Muscle of leg (tissue), 11 donors: Measurements from ENCODE around the gene CDH13. TPM values are rescaled to one million over a fixed set of nuclear protein-coding genes. Genes with fewer than 3 reads are reported as not detected.

ENCODE experiments used
- DNase-seq: peaks from one replicate; pipeline ENCODE4 v3.0.0; 2013
- H3K27ac ChIP-seq: one replicate; pipeline ENCODE4 v1.5.1; 2013; ENCODE audit warnings: mild to moderate bottlenecking, low read length, control low read depth
- H3K27me3 ChIP-seq: one replicate; pipeline ENCODE4 v1.6.1; 2013; ENCODE audit warnings: low read length; ENCODE audit not compliant: control insufficient read depth, insufficient read depth
- H3K36me3 ChIP-seq: one replicate; pipeline ENCODE4 v1.6.1; 2013; ENCODE audit warnings: low read length; ENCODE audit not compliant: control insufficient read depth, insufficient read depth
- H3K4me1 ChIP-seq: one replicate; pipeline ENCODE4 v1.6.1; 2013; ENCODE audit warnings: low read length; ENCODE audit not compliant: control insufficient read depth, insufficient read depth
- H3K4me3 ChIP-seq: one replicate; pipeline ENCODE4 v1.5.1; 2013; ENCODE audit warnings: low read length, control low read depth
- H3K9me3 ChIP-seq: replicated peaks from 2 replicates; pipeline ENCODE4 v1.6.1; 2013; ENCODE audit warnings: low read depth, low read length; ENCODE audit not compliant: control insufficient read depth
- WGBS: methylation state at CpG from one replicate; pipeline ENCODE4 v1.1.5; 2013; ENCODE audit warnings: missing lambda C conversion rate; ENCODE audit not compliant: insufficient coverage; 5-methylcytosine and 5-hydroxymethylcytosine counted together
- polyA plus RNA-seq, 8 donors: library from polyadenylated mRNA; unstranded; fragments of 120-200 nt; gene quantifications; one replicate each; pipeline versions ENCODE4 v1.2.1 to v1.2.3, GENCODE V29; 2013; ENCODE audit warnings: inconsistent platforms in 1 of 8, low replicate concordance in 1 of 8; ENCODE audit not compliant: insufficient read length in 8 of 8, insufficient read depth in 1 of 8
- total RNA-seq: library from RNA; stranded (reverse); fragments of 120-200 nt; gene quantifications from one replicate; pipeline ENCODE4 v1.2.4, GENCODE V29; 2013

CDH13 gene
- total and polyA plus RNA-seq, 9 donors, result 30.5 to 55.7 (median 47.9) TPM

DNA sequence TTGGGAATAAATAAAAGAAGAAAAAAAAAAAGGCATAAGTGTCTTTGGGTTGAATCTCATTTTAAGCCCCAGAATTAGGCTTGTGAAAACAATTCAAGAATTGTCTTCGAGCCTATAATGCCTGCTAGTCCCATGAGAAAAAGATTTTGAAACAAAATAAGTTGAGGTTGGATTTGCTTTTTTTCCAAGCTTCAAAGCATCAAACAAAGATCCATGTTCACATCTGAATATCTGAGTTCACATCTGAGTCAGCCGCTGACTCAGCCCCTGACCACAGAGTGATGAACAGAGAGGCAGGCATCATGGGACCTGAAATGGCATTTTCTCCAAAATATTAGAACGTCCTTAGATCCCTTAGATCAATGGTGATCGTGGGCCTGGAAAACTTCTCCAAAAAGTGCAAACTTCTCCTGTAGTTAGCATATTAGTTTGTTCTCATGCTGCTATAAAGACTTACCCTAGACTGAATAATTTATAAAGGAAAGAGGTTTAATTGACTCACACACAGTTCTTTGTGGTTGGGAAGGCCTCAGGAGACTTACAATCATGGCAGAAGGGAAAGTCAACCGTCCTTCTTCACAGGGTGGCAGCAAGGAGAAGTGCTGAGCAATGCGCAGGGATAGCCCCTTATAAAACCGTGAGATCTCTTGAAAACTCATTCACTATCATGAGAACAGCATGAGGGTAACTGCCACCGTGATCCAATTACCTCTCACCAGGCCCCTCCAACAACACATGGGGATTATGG is 886.4 kb downstream of the CDH13 start:
- no peaks in the 10 kb centered on the region for H3K27me3 ChIP-seq
- H3K4me1 ChIP-seq, result no peaks in the 10 kb centered on the region
- no peak for DNase-seq
- H3K27ac ChIP-seq, result no peak overlapping the region
- H3K4me3 ChIP-seq, result no peak overlapping the region
- peaks cover 6% of the 10 kb centered on the region for H3K9me3 ChIP-seq
- 100% methylated on average over 1 of the region's 8 CpGs for WGBS
- no peaks in the 10 kb centered on the region for H3K36me3 ChIP-seq

DNA sequence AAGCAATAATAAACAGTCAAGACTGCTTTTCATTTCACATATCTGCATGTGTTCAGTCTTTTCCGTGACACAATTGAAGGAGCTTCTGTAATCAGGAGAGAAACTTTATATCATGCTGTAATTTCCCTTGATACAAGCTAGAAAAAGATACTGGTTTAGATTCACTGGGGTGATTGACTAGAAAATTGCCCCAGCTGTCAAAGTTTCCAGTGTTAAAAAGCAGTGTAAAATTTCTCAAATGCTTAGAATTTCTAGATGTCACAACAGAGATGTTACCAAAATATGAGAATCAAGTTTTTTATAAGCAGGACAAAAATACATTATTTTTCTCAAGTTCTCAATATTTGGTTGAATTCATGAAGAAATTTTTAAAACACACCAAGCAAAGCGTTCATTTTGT is 888.6 kb downstream of the CDH13 start:
- Histone ChIP-seq H3K27ac (no peak overlapping the region), H3K9me3 (peaks cover 6% of the 10 kb centered on the region), H3K27me3 (no peaks in the 10 kb centered on the region), H3K36me3 (no peaks in the 10 kb centered on the region), H3K4me3 (no peak overlapping the region), H3K4me1 (no peaks in the 10 kb centered on the region)
- WGBS, result no CpG with 5 or more reads among the region's 2 CpGs
- peak; percentile 1 for DNase-seq

GRCh38 chr16:83516931-83517330 is 890.2 kb downstream of the CDH13 start:
- no peaks in the 10 kb centered on the region for H3K27me3 ChIP-seq

GRCh38 chr16:83517398-83517797 is 890.6 kb downstream of the CDH13 start:
- H3K9me3 ChIP-seq, result peaks cover 6% of the 10 kb centered on the region
- no peak overlapping the region for H3K4me3 ChIP-seq
- 60% methylated on average over 2 of the region's 2 CpGs for WGBS
- H3K36me3 ChIP-seq, result no peaks in the 10 kb centered on the region
- no peak overlapping the region for H3K27ac ChIP-seq
- DNase-seq, result no peak
- H3K4me1 ChIP-seq, result no peaks in the 10 kb centered on the region
- no peaks in the 10 kb centered on the region for H3K27me3 ChIP-seq

More at GRCh38 chr16:83516931-83517330, 890.2 kb downstream of the CDH13 start:
- no peaks in the 10 kb centered on the region for H3K4me1 ChIP-seq
- H3K36me3 ChIP-seq, result no peaks in the 10 kb centered on the region
- H3K27ac ChIP-seq, result no peak overlapping the region
- no peak overlapping the region for H3K4me3 ChIP-seq
- WGBS, result 67% methylated on average over 2 of the region's 2 CpGs
- H3K9me3 ChIP-seq, result peaks cover 6% of the 10 kb centered on the region
- no peak for DNase-seq

GRCh38 chr16:83520596-83520995 is 893.8 kb downstream of the CDH13 start:
- H3K4me3 ChIP-seq, result no peak overlapping the region
- peak; percentile 63 for DNase-seq
- no peaks in the 10 kb centered on the region for H3K36me3 ChIP-seq
- WGBS, result 48% methylated on average over 4 of the region's 5 CpGs
- H3K9me3 ChIP-seq, result peaks cover 6% of the 10 kb centered on the region
- H3K27me3 ChIP-seq, result no peaks in the 10 kb centered on the region
- H3K4me1 ChIP-seq, result no peaks in the 10 kb centered on the region
- H3K27ac ChIP-seq, result no peak overlapping the region

DNA sequence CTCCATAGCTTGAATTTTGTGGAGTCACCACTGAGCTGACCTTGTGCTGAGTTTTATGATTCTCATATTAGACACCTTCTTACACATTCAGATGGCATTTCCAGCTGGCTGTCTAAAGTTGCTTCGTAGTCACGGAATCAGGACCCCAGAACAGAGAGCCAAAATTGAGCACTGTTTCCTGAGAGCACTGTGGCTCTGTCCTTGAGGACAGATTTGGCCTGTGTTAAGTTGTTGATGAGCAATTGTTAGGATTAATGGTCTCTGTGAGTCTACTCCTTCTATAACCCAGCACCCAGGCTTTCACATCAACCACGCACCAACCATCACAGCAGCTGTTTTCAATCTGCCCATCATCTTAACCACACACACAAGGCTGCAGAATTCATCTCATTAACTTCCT is 903.5 kb downstream of the CDH13 start:
- Histone ChIP-seq H3K27ac (no peak overlapping the region), H3K27me3 (no peaks in the 10 kb centered on the region), H3K4me1 (no peaks in the 10 kb centered on the region), H3K9me3 (no peaks in the 10 kb centered on the region), H3K36me3 (no peaks in the 10 kb centered on the region), H3K4me3 (no peak overlapping the region)
- no peak for DNase-seq
- no CpG with 5 or more reads among the region's 3 CpGs for WGBS

GRCh38 chr16:83532634-83533033 is 905.9 kb downstream of the CDH13 start:
- H3K4me3 ChIP-seq, result no peak overlapping the region
- H3K9me3 ChIP-seq, result no peaks in the 10 kb centered on the region
- no peaks in the 10 kb centered on the region for H3K4me1 ChIP-seq
- no peaks in the 10 kb centered on the region for H3K27me3 ChIP-seq
- DNase-seq, result peak; percentile 19
- no peaks in the 10 kb centered on the region for H3K36me3 ChIP-seq
- no peak overlapping the region for H3K27ac ChIP-seq
- WGBS, result 76% methylated on average over 10 of the region's 12 CpGs

DNA sequence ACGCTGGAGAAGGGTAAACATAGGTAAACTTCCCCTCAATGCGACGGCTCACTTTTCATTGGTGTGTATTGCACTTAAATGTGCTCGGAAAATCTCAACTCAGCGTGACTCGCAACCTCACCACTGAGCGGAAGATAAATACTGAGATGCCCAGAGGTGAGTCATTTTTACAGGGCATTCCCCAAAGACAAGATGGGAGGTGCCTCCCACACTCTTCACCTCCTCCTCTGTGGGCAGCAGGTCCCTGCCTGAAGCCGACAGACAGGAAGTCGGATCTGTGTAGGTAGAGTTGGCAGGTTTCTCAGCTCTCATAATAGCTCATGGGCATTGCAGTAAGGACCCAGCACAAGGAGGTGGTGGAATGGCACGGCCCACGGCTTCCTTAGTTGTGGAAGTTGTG is 906.4 kb downstream of the CDH13 start:
- no peak for DNase-seq

GRCh38 chr16:83538707-83539106 is 911.9 kb downstream of the CDH13 start:
- H3K36me3 ChIP-seq, result no peaks in the 10 kb centered on the region
- no CpG with 5 or more reads among the region's 2 CpGs for WGBS
- no peak for DNase-seq
- no peak overlapping the region for H3K4me3 ChIP-seq
- H3K27ac ChIP-seq, result no peak overlapping the region
- H3K4me1 ChIP-seq, result no peaks in the 10 kb centered on the region
- no peaks in the 10 kb centered on the region for H3K27me3 ChIP-seq
- no peaks in the 10 kb centered on the region for H3K9me3 ChIP-seq

More for the DNA sequence above, 906.4 kb downstream of the CDH13 start:
- Histone ChIP-seq H3K27ac (no peak overlapping the region), H3K36me3 (no peaks in the 10 kb centered on the region), H3K4me3 (no peak overlapping the region), H3K9me3 (no peaks in the 10 kb centered on the region), H3K27me3 (no peaks in the 10 kb centered on the region), H3K4me1 (no peaks in the 10 kb centered on the region)
- WGBS, result no CpG with 5 or more reads among the region's 11 CpGs

DNA sequence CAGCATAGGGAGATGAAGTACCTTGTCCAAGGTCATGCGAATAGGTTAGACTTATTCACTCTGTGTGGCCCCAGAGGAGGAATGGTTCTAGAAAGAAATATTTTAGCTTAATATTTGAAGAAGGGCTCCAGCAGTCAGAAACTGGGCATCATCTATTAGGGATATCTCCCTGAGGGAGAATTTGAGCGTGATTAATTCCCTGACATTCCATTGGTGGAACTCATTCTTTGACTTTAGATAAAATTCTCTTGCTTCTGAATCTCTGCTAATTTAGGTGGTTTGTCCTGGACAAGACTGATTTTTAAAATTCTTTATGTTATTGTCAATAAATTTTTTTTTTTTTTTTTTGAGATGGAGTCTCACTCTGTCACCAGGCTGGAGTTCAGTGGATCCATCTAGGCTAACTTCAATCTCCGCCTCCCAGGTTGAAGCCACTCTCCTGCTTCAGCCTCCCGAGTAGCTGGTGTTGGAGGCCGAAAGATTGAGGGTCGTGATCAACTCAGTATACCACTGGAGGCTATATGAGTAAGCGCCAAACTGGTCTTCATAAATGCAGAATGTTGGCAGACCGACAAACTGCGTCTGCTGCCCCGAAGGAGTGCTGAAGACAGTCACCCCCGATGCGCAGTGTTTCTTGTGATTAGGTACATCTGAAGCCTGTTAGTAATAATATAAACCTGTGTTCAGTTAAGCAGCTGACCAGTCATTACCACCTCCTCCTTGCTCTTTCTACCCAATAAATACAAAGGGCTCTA is 913.1 kb downstream of the CDH13 start:
- WGBS, result 85% methylated on average over 8 of the region's 12 CpGs
- no peak overlapping the region for H3K27ac ChIP-seq
- no peaks in the 10 kb centered on the region for H3K4me1 ChIP-seq
- H3K27me3 ChIP-seq, result no peaks in the 10 kb centered on the region
- H3K9me3 ChIP-seq, result no peaks in the 10 kb centered on the region
- DNase-seq, result no peak
- no peak overlapping the region for H3K4me3 ChIP-seq
- no peaks in the 10 kb centered on the region for H3K36me3 ChIP-seq
